AG08396 (cell line): ENCODE results near the gene CANT1.
"Not testable (repeated sequence)": the region's sequence is repeated elsewhere in the genome, so short reads cannot be mapped to it uniquely, and the experiment has no call there.

Experiments
- DNase-seq: peaks from one replicate; pipeline ENCODE4 v3.0.0; 2012; ENCODE audit warnings: low spot score, mixed read lengths

Gene CANT1

GRCh38 chr17:79043191-79043930, 33.8 kb upstream of the CANT1 start:
- DNase-seq = no peak

- DNase-seq = no peak
These were observed 33.0 kb upstream of the CANT1 start for GRCh38 chr17:79042421-79043190.

- DNase-seq = no peak
These were observed 32.3 kb upstream of the CANT1 start for GRCh38 chr17:79041723-79042420.

- no peak for DNase-seq
These were observed 31.5 kb upstream of the CANT1 start for GRCh38 chr17:79041041-79041570.

GRCh38 chr17:79039886-79040285, 30.3 kb upstream of the CANT1 start:
- no peak for DNase-seq

- DNase-seq = no peak
These were observed 29.6 kb upstream of the CANT1 start for GRCh38 chr17:79039171-79039570.

GRCh38 chr17:79038545-79039135, 29.1 kb upstream of the CANT1 start:
- peak; percentile 82 for DNase-seq

- DNase-seq = peak; percentile 88
These were observed 27.0 kb upstream of the CANT1 start for GRCh38 chr17:79036596-79036995.

- no peak for DNase-seq
These were observed 26.6 kb upstream of the CANT1 start for GRCh38 chr17:79036181-79036580.

GRCh38 chr17:79035686-79036085, 26.1 kb upstream of the CANT1 start:
- DNase-seq = no peak

- no peak for DNase-seq
These were observed 25.4 kb upstream of the CANT1 start for GRCh38 chr17:79034931-79035485.

GRCh38 chr17:79033741-79034501, 24.4 kb upstream of the CANT1 start:
- no peak for DNase-seq

- no peak for DNase-seq
These were observed 23.6 kb upstream of the CANT1 start for GRCh38 chr17:79033046-79033616.

- DNase-seq = no peak
These were observed 22.7 kb upstream of the CANT1 start for GRCh38 chr17:79031996-79032875.

- DNase-seq = not testable (repeated sequence)
These were observed 21.1 kb upstream of the CANT1 start for GRCh38 chr17:79030636-79031035.

- no peak for DNase-seq
These were observed 19.9 kb upstream of the CANT1 start for GRCh38 chr17:79029327-79030009.

GRCh38 chr17:79028496-79029326, 19.1 kb upstream of the CANT1 start:
- DNase-seq = no peak

GRCh38 chr17:79027925-79028491, 18.4 kb upstream of the CANT1 start:
- DNase-seq = no peak
